NOMO-1 treated with dmso at 0.1 percent for 144 hours (cell line): Measurements from ENCODE around the gene CEP250.

ENCODE experiments used
- DNase-seq: peaks from one replicate; lab custom pipeline; 2025; ENCODE audit not compliant: unreplicated experiment; lab: John Stamatoyannopoulos, UW

The CEP250 gene

DNA sequence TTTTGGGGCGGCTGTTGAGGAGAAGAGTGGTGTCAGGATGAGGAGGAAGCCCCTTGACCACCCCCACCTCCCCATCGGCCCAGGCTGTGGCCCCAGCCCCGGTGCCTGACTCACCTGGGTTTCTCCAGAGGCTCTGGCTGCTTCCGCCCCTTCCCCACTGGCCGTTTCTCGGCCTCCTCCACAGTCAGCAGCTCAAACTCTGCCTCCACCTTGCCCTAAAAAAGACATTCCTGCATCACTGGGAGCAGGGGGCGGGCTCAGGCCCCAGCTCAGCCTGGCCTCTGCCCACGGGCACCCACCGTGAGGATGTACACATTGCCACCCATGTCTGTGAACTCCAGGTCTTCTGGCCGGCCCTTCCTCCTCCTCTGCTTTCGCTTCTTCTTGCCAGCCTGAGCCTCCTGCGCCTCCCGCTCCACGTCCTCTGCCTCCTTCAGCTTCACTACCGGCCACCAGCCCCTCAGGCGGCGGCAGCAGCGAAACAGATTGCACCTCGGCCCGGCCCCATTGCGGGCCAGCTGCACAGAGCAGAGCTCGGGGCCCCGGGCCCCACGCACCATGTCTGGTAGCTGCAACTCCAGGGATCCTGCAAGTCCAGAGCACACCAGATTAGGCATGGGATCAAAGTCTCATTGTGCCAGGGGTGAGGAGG, 103.8 kb downstream of the CEP250 start:
- no peak for DNase-seq

GRCh38 chr20:35560105-35560511, 104.7 kb downstream of the CEP250 start:
- no peak for DNase-seq

- no peak for DNase-seq
These were observed 105.1 kb downstream of the CEP250 start for GRCh38 chr20:35560541-35560940.

DNA sequence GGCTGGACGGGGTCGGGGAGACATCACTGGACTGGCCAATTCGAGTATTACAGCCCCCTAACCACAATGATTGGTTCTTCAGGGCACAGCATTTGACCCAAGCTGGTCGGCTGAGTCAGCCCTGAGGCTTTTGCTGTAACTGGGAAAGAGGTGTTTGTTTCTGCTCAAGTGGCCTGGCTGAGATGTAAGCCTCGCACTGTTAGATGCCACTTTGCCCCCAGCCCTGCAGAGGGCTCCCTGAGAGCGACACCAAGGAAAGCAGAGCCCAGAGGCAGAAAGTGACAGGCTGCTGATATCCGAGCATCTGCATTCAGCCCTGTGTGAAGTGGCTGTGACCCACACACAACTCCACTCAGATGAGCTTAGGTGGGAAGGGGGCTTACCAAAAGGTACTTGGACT, 105.9 kb downstream of the CEP250 start:
- no peak for DNase-seq

DNA sequence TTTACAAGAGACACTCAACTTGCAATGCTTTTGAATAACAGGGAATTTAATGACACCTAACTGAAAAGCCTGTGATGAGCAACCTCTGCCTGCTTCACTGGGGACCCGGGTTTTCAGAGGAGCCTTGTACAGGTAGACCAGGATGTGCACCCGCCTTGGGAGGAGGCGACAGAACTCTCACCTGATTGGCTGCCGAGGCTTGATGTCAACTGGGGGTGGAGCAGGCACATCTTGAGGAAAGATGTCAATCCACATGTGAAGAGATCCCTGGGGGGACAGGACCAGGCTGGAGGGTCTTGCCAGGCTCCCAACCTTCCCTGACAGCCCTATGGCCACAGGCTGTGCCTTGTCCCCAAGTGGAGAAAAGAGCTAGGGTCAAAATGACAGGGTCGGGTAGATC, 106.3 kb downstream of the CEP250 start:
- DNase-seq, result no peak

DNA sequence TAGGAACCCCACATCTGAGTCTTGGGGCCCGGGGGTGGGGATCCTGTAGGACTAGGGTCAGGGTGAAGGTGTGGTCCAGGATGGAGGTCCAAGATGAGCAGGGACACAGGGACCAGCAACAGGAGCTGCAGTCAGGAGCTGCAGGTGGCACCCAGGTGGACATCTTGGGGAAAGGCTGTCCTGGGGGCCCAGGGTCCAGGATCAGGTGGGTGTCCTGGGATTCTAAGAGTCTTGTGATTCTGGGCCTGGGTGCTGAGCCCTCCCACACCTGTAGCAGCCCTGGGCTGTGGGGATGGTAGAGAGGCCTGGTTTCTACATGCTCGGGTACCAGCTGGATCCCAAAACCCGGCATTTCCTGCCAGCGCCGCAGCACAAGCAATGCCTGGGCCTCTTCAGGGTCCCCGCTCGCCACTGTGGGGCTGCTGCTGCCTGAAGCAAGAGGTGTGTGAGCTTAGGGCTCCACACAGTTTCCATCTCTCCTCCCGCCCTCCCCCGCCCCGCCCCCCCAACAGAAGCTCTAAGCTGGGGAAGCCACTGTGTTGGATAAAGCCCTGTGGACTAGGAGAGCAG, 107.2 kb downstream of the CEP250 start:
- DNase-seq, result no peak

DNA sequence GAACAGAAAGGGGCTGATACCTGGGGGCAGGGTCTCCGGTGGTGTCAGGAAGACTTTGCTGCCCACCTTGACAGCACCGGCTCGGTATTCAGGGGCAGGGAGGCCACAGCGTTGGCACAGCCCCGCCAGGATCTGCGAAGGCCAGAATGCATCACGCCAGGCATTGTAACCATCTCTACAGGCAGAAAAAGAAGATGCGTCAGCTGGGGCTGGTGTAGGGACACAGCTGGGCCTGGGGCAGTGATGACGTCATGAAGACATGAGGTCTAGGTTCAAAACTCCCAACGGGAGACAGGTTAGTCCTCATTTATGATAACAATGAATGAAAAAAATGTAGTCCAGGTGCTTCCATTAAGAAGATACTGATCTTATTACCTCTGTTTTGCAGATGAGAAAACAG, 108.4 kb downstream of the CEP250 start:
- no peak for DNase-seq

DNA sequence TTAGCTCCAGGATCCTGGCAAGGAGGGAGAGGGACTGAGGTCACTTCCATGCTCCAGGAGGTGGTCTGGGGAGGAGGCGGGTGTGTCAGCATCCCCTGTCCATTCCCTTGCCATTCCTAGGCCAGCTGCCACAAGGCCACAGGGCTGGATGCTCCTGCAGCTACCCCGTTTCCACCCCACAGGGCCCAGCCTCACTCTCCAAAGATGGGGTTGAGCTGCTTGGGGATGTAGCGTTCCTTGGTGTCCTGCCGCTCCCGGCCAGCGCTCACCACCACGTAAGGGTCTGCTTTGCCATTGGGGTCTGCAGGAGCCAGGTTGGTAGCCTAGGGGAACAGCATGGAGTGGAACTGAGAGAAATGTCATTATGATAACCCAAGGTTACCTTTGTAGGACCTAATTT, 109.5 kb downstream of the CEP250 start:
- no peak for DNase-seq

DNA sequence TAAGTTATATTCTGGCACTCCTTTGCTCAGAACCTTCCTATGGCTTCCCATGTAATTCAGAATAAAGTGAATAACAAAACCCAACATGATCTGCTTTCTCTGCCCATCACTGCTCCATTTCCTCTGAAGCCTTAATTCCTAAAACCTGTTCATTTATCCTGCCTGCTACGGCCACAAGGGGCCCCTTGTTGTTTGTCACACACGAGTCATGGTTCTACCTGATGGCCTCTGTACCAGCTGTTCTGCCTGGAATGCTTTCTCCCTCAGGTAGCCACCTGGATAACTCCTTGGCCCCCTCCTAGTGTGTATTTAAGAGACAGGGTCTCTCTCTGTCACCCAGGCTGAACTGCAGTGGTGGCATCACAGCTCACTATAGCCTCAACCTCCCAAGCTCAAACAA, 113.2 kb downstream of the CEP250 start:
- DNase-seq, result no peak
